GM19455 (cell line): ENCODE results near the gene GRB14.

Experiments used
- ATAC-seq: cut with Tn5 transposase; IDR thresholded peaks from one replicate; pipeline ENCODE4 v1.9.1; 2021; ENCODE audit not compliant: unreplicated experiment

Gene GRB14

GRCh38 chr2:164617466-164617865, 3.8 kb downstream of the GRB14 start:
- ATAC-seq: no peak

GRCh38 chr2:164613321-164613982, 7.8 kb downstream of the GRB14 start:
- ATAC-seq: no peak

DNA sequence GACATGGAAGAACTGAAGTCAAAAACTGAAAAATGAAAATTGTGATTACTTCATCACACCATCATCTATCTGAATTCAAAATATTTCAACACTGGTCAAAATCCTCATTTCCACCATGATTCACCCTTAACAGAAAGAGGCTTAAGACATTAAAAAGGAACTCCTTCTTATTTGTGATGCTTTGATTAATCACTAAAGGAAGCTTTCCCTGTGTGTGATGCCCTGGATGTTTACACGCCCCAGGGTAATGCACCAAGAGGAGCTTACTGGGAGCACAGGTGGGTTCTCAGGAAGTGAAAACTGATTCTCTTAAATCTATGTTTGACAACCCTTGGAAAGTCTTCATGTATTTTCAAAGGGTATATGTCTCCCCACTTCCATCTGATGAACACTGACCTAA, 11.5 kb downstream of the GRB14 start:
- ATAC-seq: no peak

GRCh38 chr2:164606557-164606956, 14.7 kb downstream of the GRB14 start:
- ATAC-seq: no peak

- ATAC-seq: no peak
Measured at GRCh38 chr2:164605295-164605694, 16.0 kb downstream of the GRB14 start.

GRCh38 chr2:164600763-164601162, 20.5 kb downstream of the GRB14 start:
- no peak for ATAC-seq

DNA sequence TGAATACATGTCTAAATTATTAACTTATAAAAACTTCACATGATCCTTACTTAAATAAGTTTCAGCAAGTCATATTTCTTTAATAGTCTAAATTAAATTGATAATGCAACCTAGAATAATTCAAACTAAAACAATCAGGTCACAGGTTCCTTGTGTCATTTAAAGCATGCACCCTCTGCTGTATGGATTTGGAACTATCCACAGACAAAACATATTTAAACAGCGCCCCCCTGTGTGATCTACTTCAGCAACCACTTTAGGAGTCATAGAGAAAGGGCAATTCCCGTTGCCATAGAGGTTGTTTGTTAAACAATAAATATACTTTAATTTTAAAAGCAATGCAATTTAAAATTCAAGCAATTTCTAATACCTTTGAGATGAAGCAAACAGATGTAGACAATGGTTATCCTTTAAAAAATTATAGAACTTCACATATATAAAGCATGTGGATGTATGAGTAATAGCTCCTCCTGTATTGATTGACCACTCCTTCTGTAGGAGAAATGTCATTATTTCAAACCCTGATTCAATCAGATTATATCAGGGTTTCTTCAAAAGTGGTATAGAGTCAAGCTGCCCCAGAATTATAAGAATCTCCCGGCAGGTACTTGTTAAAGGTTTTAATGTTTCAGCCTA, 21.2 kb downstream of the GRB14 start:
- ATAC-seq: peak; percentile 98

DNA sequence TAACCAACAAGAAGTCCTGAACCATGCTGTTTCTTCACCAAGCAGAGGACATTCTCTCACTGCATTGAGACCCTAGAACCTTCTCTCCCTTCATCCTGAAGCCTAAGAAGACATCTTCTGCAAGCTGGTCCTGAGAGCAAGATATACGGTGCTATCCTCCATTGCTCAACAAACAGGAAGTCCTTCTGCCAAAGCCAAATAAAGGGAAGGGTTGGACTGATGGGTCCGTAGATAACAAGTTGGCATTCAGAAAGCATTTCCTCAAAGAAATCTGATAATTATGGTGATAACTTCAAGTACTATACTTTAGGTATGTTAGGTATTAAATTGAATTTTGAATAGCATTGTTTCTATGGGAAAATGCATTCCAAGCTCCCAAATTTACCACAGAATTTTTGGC, 23.3 kb downstream of the GRB14 start:
- ATAC-seq: no peak

DNA sequence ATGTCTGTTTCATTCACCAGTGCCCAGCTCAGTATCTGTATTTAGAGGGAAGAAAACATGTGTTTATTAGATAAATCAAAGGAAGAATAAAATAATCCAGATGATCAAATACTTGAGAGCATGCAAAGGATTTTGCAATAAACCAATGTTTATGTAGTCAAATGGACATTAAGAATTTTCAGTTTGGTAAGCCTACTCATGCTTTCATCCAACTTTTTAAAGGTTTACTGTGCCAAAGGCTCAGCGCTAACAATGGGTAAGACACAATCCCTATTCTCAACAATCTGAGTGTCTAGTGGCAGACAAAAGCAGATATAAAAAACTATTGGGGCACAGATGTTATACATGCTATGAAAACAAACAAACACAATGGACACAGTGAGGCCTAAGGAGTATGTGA, 26.3 kb downstream of the GRB14 start:
- no peak for ATAC-seq

DNA sequence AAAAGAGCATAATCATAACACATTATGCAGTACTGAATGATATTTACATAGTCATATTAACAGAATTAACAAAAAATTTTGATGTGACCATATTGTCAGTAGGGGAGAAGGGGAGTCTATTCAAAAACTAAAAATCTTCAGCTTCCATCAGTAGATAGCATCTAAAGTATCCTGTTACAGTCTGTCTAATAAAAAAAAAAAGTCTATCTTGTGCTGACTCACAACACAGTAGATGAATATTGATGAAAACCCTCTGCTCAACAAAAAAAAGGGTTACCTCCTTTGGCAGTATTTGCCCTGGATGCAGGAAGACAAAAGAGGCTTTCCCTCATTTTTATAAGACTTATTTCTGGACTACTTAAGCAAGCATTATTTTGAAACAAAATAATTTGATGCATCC, 27.3 kb downstream of the GRB14 start:
- no peak for ATAC-seq

DNA sequence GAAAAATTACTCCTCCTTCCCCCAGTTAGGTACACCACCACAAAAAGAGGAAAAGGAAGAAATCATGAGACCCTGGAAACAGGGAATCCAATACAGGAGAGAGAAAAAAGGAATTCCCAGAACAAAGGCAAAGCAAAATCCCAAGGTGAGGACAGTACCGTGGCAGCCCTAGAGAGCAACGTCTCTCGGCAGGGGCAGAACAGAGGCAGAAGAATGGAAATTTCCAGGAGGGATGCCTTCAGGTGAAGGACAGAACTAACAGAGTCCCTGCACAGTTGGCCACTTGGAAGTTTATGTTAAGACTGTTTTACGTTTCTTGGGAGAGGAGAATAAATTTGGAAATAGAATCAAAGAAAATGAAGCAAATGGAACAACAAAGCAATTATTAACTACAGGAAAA, 27.7 kb downstream of the GRB14 start:
- ATAC-seq: no peak

DNA sequence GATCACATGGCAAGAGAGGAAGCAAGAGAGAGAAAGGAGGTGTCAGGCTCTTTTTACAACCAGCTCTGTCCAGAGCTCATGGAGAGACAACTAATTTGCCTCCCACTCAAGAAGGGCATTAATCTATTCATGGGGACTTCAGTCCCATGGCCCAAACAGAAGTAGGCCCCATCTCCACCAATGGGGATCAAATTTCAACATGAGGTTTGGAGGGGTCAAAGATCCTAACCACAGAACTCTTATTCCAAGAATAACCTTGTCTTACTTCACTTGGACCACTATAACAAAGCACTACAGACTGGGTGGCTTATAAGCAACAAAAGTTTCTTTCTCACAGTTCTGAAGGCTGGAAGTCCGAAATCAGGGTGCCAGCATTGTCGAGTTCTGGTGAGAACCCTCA, 31.8 kb downstream of the GRB14 start:
- ATAC-seq: no peak

- ATAC-seq: no peak
Measured at GRCh38 chr2:164581050-164581449, 40.2 kb downstream of the GRB14 start.

DNA sequence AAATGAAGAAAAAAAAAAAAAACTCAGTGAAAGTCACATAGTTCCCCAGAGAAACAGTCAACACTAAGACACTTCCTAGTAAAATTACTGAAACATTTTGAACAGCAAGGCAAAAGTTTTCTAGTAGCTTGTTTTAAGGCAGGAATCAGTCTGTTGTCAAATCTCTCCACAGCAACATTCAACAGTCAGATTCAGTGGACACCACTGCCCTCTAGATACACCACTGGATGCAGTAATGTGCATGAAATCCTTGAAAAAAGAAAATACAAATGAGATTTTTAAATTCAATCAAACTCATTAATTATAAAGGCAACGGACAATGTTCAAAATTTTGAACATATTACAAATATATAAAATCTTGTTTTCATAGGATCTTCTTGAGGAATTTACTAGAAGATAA, 46.4 kb downstream of the GRB14 start:
- no peak for ATAC-seq

DNA sequence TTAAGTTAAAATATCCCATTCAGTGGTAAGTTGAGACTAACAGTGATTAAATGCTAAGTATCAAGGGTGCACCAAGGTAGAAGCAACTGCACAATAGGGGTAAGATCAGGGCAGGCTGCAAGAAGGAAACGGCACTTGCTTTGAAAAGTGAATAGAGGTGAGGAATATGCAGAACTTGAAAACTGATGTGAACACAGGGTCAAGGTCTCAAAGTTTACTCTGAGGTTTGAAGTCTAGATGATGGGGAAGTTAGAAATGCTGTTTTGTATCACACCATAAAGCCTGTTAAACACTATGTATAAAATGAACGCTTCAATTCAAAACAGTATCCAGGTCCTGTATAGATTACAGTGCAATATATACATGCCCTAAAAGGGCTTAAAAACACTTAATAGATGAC, 50.8 kb downstream of the GRB14 start:
- no peak for ATAC-seq

- ATAC-seq: no peak
Measured at GRCh38 chr2:164569378-164569777, 51.9 kb downstream of the GRB14 start.

DNA sequence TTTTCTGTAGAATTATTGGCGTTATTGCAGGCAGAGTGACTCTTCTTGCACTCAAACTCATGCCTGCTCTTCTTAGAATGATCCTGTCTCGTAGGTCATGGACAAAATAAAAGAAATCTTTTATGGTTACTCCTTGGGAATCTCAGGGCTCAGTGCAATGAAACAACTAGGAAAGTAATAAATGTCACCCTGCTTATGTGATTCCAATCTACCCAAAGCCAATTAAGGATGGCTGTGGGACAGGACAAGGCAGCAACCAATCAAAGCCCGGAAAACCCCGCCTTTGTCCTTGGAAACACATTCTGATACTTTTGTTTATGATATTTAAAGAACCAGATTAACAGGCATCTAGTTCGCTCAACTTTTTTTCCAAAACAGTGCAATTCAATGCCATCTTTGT, 53.0 kb downstream of the GRB14 start:
- ATAC-seq: no peak

DNA sequence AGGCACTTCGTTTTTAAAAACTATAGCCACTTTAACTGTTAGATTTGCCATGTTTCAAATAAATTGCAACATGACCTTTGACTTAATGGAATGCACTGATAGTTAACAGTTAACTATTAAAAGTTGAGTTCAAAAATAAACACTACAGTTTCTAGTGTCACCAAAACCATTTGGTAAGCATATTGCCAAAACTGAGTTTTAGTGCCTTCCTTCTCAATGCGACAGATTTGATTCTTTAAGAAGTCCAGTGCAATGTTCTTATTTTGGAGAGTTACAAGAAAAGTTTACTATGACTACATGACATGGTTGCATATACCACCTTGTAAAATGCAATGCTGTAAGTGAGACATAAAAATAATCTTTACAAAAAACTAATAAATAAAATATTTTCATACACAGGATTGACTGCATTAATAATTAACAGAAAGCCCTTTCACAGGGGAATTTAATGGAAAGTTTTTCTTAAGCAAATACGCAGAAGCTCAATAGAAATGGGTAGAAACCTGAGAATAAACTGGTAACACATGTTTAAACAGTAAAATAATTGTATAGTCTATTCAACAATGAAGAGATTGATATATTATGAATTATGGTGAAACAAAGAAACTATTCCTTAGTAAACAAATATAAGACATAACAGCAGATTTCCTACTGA, 53.8 kb downstream of the GRB14 start:
- no peak for ATAC-seq

DNA sequence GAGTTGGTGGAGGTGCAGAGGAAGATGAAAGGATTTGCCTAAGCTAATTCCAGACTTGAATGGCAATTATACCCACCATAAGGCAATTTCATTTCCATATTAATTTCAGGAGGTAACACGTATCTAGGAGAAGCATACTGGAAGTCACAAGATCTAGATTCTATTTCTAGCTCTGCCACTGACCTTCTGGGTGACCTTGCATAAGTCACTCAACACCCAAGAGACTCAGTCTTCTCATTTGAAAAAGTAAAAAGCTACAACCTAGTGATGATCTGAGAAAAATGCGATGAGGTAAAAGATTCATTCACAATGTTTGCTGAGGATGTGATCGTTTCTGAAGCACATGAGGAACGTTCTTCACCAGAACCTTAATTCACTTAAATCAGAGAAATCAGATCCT, 55.9 kb downstream of the GRB14 start:
- no peak for ATAC-seq

DNA sequence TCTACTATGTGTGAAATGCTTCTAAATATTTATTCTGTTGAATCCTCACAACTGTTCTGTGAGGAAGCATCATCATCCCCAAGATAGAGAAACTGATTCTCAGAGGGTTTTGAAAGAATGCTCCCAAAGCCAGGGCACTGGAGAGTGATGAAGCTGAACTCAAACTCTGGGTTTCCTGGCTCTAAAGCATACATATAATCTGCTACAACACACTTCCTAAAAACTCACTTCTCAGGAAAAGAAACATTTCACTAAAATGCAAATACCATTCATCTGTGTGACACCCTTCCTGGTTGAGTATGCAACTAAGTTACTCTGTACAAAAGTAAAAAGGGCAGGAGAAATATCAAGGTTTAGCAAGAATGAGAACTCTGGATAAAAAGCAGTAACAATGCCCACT, 58.6 kb downstream of the GRB14 start:
- ATAC-seq: no peak

GRCh38 chr2:164561991-164562390, 59.3 kb downstream of the GRB14 start:
- no peak for ATAC-seq

DNA sequence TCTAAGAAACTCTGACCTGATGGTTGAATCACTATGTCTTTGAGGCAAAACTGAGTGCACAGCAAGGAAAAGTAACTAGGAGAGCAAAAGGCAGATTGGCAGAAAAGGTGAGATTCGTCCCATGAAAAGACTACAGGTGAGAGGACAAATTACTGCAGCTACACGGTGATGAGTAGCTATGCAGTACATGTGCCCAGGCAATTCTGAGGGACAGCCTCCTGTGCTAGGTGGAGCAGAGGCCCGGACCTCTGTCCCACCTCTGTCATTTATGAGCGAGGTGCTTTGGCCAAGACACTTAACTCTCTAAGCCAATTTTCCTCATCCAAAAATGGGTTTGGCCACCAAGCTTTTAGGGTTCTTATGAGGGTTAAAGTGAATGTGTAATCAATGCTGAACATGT, 59.9 kb downstream of the GRB14 start:
- no peak for ATAC-seq

DNA sequence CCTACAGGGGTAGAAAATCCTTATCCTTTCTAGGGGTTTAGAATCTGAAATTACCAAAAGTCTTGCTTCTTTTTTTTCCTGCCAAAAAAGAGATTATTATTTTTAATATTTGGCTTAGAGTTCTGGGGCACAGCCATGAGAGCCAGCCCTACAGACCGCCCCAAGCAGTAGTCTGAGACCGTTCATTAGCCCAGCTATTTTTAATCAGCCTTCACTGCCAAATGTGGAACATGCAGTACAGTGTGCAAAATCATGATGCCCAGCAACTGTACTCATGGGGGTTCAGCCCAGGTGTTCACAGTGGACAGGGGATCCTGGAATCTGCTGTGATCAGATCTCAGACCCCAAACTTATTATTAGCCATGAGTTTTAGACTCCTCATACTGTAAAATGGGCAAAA, 60.4 kb downstream of the GRB14 start:
- ATAC-seq: no peak
